HG03565 (cell line): ENCODE results near the gene MAB21L3.

ENCODE experiments used
- ATAC-seq: cut with Tn5 transposase; IDR thresholded peaks from one replicate; pipeline ENCODE4 v1.9.1; 2021; ENCODE audit warnings: mild to moderate bottlenecking, moderate library complexity; ENCODE audit not compliant: unreplicated experiment

MAB21L3 gene

DNA sequence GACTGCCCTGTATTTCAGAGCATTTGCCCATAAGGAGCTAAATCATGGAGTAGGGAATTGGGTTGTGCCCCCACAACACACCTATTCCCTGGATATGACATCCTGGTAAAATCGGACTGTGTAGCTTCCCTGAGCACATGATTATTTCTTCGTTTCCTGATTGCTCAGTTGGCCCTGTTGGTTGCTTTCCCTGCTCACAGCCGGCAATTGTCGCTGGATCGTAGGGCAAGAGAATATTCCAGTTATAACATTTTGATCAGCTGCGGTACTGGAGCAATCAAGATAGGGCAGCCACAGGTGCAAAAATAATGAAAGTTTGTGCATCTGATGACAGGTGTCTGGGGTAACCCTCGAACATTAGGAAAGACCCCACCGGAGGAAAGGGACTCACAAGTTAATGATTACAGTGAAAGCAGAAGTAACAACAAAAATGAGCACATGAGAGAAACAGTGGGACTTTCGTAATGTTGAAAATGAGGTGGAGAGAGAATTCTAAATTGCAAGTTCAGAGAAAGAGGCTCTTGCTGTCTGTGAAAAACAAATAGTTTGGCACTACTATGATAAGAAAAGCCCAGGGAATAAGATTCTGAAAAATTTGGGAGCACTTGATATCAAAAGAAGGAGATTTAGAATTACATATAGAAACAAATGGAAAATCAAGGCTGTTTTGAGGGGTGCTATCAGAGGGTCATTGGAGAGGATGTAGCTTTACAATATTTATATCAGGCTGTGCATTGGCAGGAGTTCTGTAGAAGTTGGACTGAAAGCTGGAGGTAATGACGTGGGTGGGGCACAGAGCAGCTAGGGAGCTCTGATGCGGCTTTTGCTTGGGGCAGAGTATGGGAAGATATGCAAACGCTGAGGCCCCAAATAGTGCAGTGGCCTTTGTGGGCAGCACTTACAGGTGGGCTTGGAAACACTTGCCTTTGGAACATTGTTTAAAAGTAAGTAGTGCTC, at the start of gene MAB21L3:
TSS of gene MAB21L3 (plus strand) at position 833 of the 957 bp plus-strand sequence. CDS start 1,217 bp downstream, outside the sequence.
- peak; percentile 44 for ATAC-seq

DNA sequence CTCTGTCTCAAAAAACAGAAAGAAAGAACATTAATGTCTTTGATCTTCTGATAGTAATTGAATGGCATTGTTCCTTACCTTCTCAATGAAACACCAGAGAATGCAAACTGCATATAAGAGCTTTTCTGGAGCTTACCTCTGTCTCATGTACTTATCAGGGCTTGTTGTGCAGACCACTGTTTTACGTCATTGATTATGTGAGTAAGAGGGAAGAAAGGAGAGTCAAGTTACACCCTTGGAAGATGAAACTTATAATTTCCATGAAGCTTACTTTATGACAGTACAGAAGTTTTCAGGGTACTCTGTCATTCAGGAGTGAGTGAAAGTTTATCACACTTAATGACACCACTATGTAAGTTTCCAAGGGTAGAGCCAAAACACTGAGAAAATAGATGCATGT, 49.0 kb upstream of the MAB21L3 start:
- ATAC-seq = no peak

GRCh38 chr1:116064616-116065015, 46.6 kb upstream of the MAB21L3 start:
- ATAC-seq = no peak

GRCh38 chr1:116066868-116067565, 44.2 kb upstream of the MAB21L3 start:
- no peak for ATAC-seq

GRCh38 chr1:116067566-116067890, 43.7 kb upstream of the MAB21L3 start:
- ATAC-seq = no peak

GRCh38 chr1:116075575-116075974, 35.6 kb upstream of the MAB21L3 start:
- ATAC-seq = no peak

- no peak for ATAC-seq
Measured at GRCh38 chr1:116075990-116076389, 35.2 kb upstream of the MAB21L3 start.

DNA sequence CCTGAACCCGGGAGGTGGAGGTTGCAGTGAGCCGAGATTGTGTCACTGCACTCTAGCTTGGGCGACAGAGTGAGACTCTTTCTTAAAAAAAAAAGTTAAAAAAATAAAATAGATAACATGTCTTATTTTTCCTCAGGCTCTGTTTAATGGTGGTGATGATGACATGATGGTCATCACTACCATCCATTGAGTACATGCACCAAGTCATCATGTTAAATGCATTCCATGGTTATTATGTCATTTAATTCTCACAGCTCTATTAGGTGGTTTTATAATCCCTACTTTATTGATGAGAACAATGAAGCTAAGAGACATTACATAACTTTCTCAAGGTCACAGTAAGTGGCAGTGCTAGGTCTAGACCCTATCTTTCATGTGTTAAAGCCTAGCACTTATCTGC, 34.4 kb upstream of the MAB21L3 start:
- no peak for ATAC-seq

DNA sequence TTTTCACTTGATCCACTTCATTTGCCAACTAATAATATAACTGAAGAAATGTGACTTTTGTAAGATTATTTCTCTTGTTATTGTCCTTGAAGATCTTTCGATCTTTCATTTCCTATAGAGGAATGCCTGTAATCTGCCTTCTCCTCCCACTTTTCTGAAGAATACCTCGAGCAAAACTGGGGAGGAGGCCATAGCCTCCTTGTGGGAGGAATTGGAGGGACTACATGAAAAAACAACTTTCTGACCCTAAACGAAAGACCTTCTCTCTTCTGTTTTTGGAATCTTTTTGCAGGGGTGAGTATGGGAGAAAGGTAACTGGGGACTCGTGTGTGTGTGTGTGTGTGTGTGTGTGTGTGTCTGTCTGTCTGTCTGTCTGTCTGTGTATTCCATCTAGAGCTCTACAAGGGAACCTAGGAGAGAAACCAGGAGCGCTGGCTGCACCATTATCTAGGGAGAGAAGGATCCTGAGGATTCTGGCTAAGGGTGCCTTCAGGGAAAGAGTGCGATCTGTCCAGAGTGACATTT, 32.4 kb upstream of the MAB21L3 start:
- ATAC-seq = no peak

DNA sequence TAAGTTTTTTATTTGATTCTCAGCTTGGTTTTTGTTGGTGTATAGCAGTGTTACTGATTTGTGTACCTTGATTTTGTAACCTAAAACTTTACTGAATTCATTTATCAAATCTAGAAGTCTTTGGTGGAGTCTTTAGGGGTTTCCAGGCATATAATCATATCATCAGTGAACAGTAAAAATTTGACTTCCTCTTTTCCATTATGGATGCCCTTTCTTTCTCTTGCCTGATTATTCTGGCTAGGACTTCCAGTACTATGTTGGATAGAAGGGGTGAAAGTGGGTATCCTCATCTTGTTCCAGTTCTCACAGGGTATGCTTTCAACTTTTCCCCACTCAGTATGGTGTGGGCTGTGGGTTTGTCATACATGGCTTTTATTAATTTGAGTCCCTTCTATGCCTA, 23.6 kb upstream of the MAB21L3 start:
- ATAC-seq = no peak

GRCh38 chr1:116089870-116090269, 21.3 kb upstream of the MAB21L3 start:
- no peak for ATAC-seq

GRCh38 chr1:116091083-116091482, 20.1 kb upstream of the MAB21L3 start:
- no peak for ATAC-seq

DNA sequence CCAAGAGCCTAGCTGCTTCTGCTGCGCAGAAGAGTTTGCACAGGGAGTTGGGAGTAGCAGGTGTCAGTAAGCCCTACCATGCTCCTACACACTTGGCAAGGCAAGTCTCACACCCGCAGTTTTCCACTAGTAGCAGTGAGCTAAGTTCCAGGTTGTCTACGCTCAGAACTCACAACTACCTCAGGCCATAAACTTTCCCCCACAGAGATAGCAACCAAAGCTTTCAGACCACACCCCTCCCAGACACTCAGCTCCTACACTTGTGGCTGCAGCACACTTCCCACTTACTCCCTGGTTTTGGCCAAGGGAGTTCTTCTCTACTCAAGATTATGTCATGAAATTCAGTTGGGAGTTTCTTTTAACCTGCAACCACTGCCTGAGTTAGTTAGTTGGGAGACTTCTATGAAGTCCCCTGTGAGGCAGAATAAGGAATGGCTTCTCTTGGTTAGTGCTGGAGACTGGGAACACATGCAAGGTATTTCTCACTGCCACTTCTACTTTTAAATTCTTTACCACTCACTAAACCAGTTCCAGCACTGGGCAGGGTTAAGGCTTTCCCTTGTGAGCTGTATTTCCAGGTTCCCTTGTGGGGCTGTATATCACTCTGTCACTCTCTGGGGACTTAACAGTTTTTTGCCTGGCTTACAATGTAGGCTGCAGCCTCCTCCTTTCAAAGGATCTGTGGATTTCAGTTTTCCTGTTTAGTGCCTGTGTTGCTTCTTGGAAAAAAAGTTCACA, 18.3 kb upstream of the MAB21L3 start:
- ATAC-seq = no peak

DNA sequence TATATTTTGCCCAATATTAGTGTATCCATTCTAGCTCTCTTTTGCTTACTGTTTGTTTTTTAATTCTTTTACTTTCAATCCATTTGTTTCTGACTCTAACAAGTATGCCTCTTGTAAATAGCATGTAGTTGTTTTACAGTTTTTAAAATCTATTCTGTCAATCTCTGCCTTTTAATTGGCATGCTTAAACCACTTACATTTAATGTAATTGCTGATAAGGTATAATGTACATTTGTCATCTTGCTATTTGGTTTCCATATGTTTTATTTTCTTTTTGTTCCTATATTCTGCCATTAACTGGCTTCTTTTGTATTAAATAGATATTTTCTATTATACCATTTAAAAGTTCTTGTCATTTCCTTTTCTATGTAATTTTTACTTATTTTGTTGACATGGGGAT, 16.2 kb upstream of the MAB21L3 start:
- ATAC-seq = no peak

DNA sequence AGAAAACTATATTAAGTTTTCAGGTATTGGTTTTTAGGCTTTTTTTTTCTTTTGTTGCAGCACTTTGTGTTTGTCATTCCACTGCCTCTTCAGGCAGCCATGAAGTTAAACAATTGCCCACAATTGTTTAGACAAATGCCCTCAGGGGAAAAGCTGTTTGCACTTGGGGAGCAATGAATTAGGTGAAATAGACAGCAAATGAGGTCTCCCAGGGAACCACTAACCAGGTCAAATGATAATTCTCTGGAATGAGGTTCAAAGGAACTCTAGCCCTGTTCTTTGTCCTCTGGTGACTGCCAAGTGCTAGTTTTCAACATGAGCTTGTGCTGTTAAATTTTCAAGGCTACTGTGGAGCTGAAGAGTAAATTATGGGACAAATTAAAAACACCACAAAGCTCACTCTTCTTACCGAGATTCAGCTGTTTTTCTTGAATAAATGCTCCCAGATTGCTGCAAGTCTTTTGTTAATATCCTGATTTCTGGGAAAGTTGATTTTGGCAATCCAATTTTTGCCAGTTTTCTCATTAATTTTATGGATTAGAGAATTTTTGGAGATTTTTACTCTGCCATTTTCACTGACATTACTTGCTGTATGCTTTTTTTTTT, 15.1 kb upstream of the MAB21L3 start:
- no peak for ATAC-seq

GRCh38 chr1:116097626-116098025, 13.6 kb upstream of the MAB21L3 start:
- no peak for ATAC-seq

DNA sequence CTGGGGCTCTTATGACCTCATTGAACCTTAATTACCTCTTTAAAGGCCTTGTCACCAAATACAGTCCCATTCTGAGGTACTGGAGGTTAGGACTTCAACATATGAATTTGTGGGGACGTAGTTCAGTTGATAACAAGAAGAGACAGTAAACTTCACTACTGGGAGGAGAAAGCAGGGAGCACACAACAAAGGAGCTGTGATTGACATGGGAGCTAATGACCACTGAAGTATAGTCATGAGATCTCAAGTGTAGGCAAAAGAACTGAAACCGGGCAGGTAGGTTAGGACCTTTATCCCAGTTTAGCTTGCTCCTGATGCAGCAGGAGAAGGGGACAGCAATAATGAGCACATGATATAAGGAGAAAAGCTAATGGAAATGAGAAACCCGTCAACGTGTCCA, 11.8 kb upstream of the MAB21L3 start:
- ATAC-seq = no peak

DNA sequence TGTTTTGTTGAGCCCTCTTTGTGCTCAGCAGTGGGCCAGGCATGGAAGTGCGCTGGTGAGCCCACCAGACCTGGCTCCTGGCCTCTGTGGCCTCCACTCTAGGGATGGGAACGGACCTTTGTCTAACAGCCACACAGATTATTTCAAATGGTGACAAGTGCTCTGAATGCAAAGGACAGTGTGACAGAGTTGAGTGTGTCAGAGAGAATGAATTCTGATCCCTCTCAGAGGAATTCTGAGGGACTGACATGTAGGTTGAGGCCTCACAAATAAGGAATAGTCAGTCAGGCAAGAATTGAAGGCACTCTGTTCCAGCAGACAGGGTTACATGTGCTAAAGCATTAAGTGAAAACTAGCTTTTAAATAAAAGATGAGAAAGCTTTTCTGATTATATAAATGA, 11.3 kb upstream of the MAB21L3 start:
- no peak for ATAC-seq

DNA sequence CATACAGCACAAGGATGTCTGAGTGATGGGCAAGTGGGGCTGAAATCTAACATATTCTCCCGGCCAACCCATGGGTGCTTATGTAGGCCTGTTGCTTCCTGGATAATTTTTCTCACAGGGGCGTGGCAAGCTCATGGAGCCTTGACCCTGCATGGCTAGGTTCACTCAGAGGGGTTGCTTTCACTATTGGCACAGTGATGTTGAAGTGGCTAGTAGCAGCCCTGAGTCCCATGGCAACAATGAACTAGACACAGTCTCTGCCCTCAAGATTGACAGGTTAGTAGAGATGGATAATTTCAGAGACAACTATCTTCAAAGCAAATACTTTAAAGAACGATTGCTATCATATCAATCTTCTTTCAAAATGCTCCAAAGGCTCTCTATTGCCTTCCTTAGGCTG, 6.5 kb upstream of the MAB21L3 start:
- no peak for ATAC-seq

GRCh38 chr1:116105996-116106395, 5.2 kb upstream of the MAB21L3 start:
- no peak for ATAC-seq

DNA sequence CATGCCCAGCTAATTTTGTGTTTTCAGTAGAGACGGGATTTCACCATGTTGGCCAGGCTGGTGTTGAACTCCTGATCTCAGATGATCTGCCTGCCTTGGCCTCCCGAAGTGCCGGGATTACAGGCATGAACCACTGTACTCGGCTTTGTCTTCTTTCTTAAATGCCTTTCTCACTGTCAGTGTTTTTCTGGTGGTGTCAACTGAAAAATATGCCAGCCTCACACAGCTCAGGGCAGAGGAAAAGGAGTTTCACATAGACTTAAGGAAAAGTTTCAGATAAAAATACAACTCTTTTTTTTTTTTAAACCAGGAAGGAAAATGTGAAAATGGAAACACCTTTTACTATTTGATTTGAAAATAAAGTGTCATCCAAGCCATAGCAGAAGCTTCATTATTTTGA, 4.6 kb upstream of the MAB21L3 start:
- ATAC-seq = no peak
